GM20000 (cell line): ENCODE data around the gene ANKFN1.

Experiments used
- DNase-seq: peaks from one replicate; pipeline ENCODE4 v3.0.0; 2012; ENCODE audit warnings: low spot score
- CTCF ChIP-seq: IDR thresholded peaks from 2 replicates; pipeline ENCODE4 v1.5.1; 2012; ENCODE audit warnings: mild to moderate bottlenecking, control low read depth; ENCODE audit errors: extremely low read depth, missing control alignments

The ANKFN1 gene

GRCh38 chr17:56114469-56114868 is 38.8 kb upstream of the ANKFN1 start:
- no peak for DNase-seq
- no peak for TF ChIP-seq CTCF

GRCh38 chr17:56119191-56119590 is 34.1 kb upstream of the ANKFN1 start:
- no peak for TF ChIP-seq CTCF

GRCh38 chr17:56119936-56120335 is 33.3 kb upstream of the ANKFN1 start:
- DNase-seq: no peak

More at GRCh38 chr17:56119191-56119590, 34.1 kb upstream of the ANKFN1 start:
- no peak for DNase-seq

GRCh38 chr17:56121191-56122051 is 31.9 kb upstream of the ANKFN1 start:
- DNase-seq: no peak
- TF ChIP-seq CTCF: no peak

More at GRCh38 chr17:56119936-56120335, 33.3 kb upstream of the ANKFN1 start:
- TF ChIP-seq CTCF: no peak

- peak; percentile 11 for TF ChIP-seq CTCF
- no peak for DNase-seq
Observed at GRCh38 chr17:56125830-56126819, 27.1 kb upstream of the ANKFN1 start.

GRCh38 chr17:56130026-56130425 is 23.2 kb upstream of the ANKFN1 start:
- no peak for DNase-seq

More at GRCh38 chr17:56130026-56130425, 23.2 kb upstream of the ANKFN1 start:
- TF ChIP-seq CTCF: no peak
